Uterus (tissue), 2 donors: ENCODE measurements around the gene PRKG1.

ENCODE experiments used
- POLR2A ChIP-seq, 2 donors: fragments of 450-650 bp; IDR thresholded peaks; one replicate each; pipeline ENCODE4 v1.6.1; 2016; ENCODE audit warnings: antibody characterized with exemption in 2 of 2, mild to moderate bottlenecking in 1 of 2, moderate library complexity in 1 of 2
- TF ChIP-seq, protein P1 (sequence below), 4 experiments: fragments of 200-600 bp in 2 of 4; fragments of 450-650 bp in 2 of 4; sonication (generic) in 2 of 4; IDR thresholded peaks; one replicate each; pipeline ENCODE4 v1.5.1; 2016 to 2019; ENCODE audit warnings: antibody characterized with exemption in 4 of 4, mild to moderate bottlenecking in 2 of 4, moderate library complexity in 1 of 4

DNA sequence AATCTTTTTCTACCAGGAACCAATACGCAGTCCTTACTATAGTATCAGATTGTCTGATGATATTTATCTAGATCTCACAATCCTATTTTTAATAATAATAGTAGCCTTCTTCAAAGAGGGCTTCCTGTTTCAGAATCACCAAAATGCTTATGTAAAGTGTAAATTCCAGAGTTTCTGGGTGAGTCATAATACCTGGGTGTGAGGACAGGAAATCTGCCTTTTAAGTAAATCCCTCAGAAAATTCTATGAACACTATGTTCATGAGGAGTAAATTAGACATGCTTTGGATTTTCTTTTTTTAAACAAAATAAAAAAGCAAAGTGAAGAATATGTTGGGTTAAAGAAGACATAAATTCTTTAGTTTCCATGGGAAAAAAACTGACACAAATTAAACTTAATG, 1260.3 kb downstream of the PRKG1 start:
- TF ChIP-seq, protein P1, sequence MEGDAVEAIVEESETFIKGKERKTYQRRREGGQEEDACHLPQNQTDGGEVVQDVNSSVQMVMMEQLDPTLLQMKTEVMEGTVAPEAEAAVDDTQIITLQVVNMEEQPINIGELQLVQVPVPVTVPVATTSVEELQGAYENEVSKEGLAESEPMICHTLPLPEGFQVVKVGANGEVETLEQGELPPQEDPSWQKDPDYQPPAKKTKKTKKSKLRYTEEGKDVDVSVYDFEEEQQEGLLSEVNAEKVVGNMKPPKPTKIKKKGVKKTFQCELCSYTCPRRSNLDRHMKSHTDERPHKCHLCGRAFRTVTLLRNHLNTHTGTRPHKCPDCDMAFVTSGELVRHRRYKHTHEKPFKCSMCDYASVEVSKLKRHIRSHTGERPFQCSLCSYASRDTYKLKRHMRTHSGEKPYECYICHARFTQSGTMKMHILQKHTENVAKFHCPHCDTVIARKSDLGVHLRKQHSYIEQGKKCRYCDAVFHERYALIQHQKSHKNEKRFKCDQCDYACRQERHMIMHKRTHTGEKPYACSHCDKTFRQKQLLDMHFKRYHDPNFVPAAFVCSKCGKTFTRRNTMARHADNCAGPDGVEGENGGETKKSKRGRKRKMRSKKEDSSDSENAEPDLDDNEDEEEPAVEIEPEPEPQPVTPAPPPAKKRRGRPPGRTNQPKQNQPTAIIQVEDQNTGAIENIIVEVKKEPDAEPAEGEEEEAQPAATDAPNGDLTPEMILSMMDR (IDR thresholded peaks at IDR 0.05): no peak
- TF ChIP-seq POLR2A (IDR thresholded peaks at IDR 0.05): no peak
